SK-N-MC (cell line): ENCODE results near the gene LAPTM4A.
A peak's percentile ranks its signal among the peaks of the same experiment; 100 is the strongest.
"Not testable (repeated sequence)": the region's sequence is repeated elsewhere in the genome, so short reads cannot be mapped to it uniquely, and the experiment has no call there.

Source experiments
- DNase-seq: peaks from one replicate; pipeline ENCODE4 v3.0.0-alpha.2; 2011; ENCODE audit warnings: low read depth, low spot score
- H3K27ac ChIP-seq: fragments of 200-600 bp; sonication (generic); 2 replicates; pipeline ENCODE4 v1.5.1; 2016; ENCODE audit warnings: mixed run types
- H3K36me3 ChIP-seq: fragments of 200-600 bp; sonication (generic); 2 replicates; pipeline ENCODE4 v1.6.1; 2017; ENCODE audit warnings: antibody characterized with exemption, low read length, mixed read lengths; ENCODE audit not compliant: insufficient read depth
- H3K4me3 ChIP-seq: fragments of 200-600 bp; sonication (generic); 2 replicates; pipeline ENCODE4 v1.5.1; 2016
- H3K9ac ChIP-seq: fragments of 200-600 bp; sonication (generic); 2 replicates; pipeline ENCODE4 v1.8.0; 2017; ENCODE audit warnings: mixed run types, mixed read lengths; ENCODE audit not compliant: insufficient read length
- H3K9me3 ChIP-seq: fragments of 200-600 bp; sonication (generic); 2 replicates; pipeline ENCODE4 v1.6.1; 2017; ENCODE audit warnings: low read depth, mild to moderate bottlenecking, antibody characterized with exemption, low read length, moderate library complexity, mixed read lengths
- EZH2 ChIP-seq: fragments of 200-600 bp; sonication (generic); IDR thresholded peaks from one replicate; pipeline ENCODE4 v1.6.1; 2017; ENCODE audit warnings: antibody characterized with exemption
- FOXP2 ChIP-seq: optimal IDR thresholded peaks from 2 replicates; pipeline ENCODE3; 2011; ENCODE audit warnings: mild to moderate bottlenecking, moderate library complexity; ENCODE audit not compliant: insufficient read depth; ENCODE audit errors: extremely low read length, control extremely low read depth
- POLR2AphosphoS5 ChIP-seq: IDR thresholded peaks from 2 replicates; pipeline ENCODE4 v1.6.1; 2012; ENCODE audit warnings: mild to moderate bottlenecking, low read depth, low read length, borderline replicate concordance

The LAPTM4A gene

DNA sequence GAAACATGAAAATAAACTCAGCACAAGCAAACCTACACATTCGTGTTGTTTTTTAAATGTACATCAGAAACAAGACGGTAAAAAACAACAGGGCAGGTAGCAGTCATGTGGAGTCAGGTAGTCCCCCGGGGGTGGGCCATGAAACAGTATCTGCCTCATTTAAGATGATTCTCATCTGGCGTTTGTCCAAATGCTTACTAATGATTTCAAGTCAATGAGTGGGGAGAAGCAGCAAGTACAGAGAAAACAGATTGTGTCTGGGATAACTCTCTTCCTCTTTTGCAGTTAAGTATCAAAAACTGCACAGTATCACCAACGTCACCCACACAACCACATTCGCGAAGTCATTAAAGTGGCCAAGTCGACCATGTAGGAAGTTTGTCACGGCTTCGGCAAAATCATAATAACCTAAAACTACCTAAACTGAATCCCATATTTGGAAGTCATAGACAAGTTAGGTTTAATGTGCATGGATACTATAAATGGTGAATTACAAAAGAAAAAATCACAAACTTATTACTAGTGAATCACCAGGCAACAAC is 1.3 kb downstream of the LAPTM4A start:
- no peaks in the 10 kb centered on the region; the same call in none of the 2 replicates for H3K36me3 ChIP-seq
- H3K9me3 ChIP-seq: no peaks in the 10 kb centered on the region
- H3K9ac ChIP-seq: peak overlapping the region; percentile 88
- H3K27ac ChIP-seq: peak overlapping the region; percentile 95
- peak overlapping the region; percentile 85 for H3K4me3 ChIP-seq
- TF ChIP-seq EZH2 (no peak), POLR2AphosphoS5 (no peak), FOXP2 (no peak)
- DNase-seq: no peak

DNA sequence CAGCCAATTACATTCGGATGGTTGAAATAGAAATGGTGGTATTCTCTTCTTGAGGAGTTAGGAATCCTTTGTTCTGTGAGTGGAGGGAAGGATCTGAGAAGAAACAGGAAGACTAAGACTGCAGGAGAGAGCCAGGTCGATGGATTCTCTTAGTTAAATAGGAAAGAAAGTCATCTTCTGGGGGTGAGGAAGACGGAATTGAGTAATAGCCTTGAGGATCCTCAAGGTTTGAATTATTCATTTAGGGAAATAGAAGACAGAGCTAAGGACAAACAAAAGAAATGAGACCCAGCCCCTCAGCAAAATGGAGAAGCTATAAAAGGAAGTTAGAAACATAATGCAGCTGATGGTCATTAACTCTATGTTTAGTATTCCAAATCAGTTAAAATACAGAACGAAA is 1.8 kb downstream of the LAPTM4A start:
- no peak for DNase-seq
- no peak for TF ChIP-seq FOXP2
- TF ChIP-seq EZH2: no peak
- no peak for TF ChIP-seq POLR2AphosphoS5
- peak overlapping the region; percentile 95 for H3K27ac ChIP-seq

DNA sequence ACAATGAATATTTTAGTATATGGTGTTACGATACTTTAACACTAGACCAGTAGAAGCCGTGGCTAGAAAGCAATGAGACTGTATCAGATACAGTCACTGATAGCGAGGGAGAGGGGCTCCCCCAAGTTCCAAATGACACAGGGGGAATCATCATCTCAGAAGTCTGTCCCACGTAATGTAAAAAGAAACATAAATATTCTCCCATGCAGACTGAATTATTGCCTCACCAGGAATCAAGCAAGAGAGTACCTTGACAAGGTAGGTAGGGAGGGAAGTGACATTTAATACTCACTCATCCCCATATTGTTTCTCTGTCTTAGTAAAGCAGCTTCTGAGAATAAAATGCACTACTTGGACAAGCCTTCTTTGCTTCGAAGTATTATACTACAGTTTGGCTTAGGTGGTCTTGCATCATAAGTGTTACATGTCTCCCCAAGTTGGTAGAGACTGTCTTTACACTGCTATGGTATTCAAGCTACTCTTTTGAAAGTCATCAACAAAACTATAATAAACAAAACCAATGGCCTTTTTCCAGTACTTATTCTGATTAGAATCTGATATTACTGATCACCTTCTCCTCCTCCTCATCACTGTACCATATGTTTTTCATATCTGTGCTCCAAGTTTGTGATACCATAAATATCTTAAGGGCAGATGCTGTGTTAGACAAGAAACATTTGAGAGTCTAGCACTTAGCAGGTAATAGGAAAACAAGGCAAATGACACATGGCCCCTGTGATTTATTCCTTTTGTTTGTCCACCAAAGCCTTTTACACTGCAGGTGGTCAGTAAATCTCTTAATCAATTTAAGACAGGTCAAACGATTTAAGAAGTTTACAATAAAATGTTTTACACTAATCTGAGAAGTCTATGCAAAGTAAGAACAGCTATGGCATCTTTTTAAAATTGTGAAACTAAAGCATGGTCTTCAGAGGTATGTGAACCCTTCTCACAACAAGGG is 2.7 kb downstream of the LAPTM4A start:
- peaks cover 5% of the 10 kb centered on the region for H3K36me3 ChIP-seq
- H3K4me3 ChIP-seq: peak overlapping the region; percentile 85
- DNase-seq: no peak
- TF ChIP-seq POLR2AphosphoS5 (no peak), FOXP2 (no peak), EZH2 (no peak)
- peak overlapping the region; percentile 88 for H3K9ac ChIP-seq
- no peaks in the 10 kb centered on the region for H3K9me3 ChIP-seq
- H3K27ac ChIP-seq: peak overlapping the region; percentile 95

More for the DNA sequence above, 1.8 kb downstream of the LAPTM4A start:
- H3K9me3 ChIP-seq: no peaks in the 10 kb centered on the region
- peaks cover 3% of the 10 kb centered on the region for H3K36me3 ChIP-seq
- H3K9ac ChIP-seq: peak overlapping the region; percentile 88
- H3K4me3 ChIP-seq: peak overlapping the region; percentile 85

DNA sequence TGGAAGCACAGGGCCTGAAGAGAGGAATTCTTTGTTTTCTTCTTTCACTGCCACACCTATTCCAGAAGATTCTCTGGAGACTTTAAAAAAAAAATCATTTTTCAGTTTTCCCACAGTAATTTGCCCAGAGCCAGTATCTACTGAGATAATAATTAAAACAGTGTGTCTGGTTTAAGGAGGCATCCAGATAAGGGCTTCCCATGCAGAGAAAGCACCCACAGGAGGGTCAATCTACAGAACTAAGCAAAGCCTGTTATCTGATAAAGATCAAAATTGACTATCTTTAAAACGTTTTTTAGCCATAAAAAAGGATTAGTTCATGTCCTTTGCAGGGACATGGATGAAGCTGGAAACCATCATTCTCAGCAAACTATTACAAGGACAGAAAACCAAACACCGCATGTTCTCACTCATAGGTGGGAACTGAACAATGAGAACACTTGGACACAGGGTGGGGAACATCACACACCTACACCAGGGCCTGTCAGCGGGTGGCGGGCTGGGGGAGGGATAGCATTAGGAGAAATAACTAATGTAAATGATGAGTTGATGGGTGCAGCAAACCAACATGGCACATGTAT is 5.6 kb downstream of the LAPTM4A start:
- H3K27ac ChIP-seq: peak overlapping the region; percentile 33; the same call in 1 of the 2 replicates
- not testable (repeated sequence) for DNase-seq, H3K9me3 ChIP-seq, H3K9ac ChIP-seq
- H3K36me3 ChIP-seq: peaks cover 21% of the 10 kb centered on the region
- 0 out of 2 replicates have a peak overlapping the region, but pooled peaks have one; percentile 4 for H3K4me3 ChIP-seq

DNA sequence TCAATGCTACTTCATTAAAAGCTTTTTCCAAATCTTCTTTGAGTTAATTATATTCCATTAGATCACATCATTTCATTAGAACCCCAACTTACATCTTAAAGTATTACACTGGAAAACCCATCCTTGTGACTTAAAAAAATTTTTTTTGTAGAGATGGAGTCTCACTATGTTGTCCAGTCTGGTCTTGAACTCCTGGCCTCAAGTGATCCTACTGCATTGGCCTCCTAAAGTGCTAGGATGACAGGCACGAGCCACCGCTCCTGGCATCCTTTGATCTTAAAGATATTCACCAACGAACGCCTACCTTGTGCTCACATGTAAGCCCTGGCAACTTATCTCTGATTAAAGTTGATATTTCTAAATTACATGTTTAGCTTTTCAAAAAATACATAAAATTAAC is 6.7 kb downstream of the LAPTM4A start:
- TF ChIP-seq POLR2AphosphoS5 (no peak), FOXP2 (no peak), EZH2 (no peak)

DNA sequence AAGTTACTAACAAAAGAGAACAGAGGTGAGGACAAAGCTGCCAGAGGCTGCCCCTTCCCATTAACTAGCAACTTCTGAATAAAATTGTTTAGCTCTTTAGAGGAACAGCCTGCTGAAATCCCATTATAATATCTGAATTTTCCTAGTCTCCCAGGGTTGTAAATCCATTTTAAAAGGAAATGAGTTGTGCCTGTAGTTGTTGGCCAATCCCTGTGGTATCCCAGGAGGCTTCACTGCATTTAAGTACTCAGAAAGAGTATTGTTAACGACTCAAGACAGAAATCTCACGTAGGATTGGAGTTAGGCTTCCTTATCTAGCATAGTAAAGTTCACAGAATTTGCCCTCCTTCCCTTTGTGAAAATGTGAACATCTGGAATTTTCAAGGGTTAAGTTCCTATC is 8.9 kb downstream of the LAPTM4A start:
- Histone ChIP-seq H3K9ac (no peak overlapping the region), H3K36me3 (peaks cover 51% of the 10 kb centered on the region), H3K9me3 (no peaks in the 10 kb centered on the region), H3K27ac (peak overlapping the region; percentile 48; the same call in 1 of the 2 replicates), H3K4me3 (no peak overlapping the region)
- TF ChIP-seq POLR2AphosphoS5: no peak
- TF ChIP-seq FOXP2: no peak
- TF ChIP-seq EZH2: no peak
- DNase-seq: no peak

More for the DNA sequence above, 6.7 kb downstream of the LAPTM4A start:
- Histone ChIP-seq H3K36me3 (peaks cover 31% of the 10 kb centered on the region), H3K4me3 (no peak overlapping the region), H3K27ac (peak overlapping the region; percentile 50; the same call in 1 of the 2 replicates), H3K9me3 (no peaks in the 10 kb centered on the region), H3K9ac (peak overlapping the region; percentile 3)
- DNase-seq: no peak

DNA sequence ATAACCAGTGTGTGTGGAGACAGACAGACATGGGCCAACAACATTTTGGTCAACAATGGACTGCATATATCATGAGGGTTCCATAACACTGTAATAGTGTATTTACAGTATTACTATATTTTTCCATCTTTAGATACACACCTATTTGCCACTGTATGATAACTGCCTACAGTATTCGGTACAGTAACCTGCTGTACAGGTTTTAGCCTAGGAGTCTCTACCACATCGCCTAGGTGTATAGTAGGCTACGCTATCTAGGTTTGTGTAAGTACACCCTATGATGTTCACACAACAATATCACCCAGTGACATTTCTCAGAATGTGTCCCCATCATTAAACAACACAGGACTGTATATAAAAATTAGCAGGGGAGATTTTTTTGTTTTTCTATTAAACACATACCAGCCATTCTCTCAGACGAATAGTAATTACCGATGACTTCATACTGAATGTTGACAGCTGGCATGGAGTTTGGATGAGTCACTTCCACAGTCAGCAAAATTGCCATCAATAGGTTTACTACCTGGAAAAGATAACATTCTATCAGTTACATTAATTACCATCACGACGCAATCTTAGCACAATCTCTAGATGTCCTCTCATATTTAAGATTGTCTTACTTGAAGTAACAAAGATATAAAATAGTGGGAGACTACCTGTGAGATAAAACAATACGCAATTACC is 10.8 kb downstream of the LAPTM4A start:
- Histone ChIP-seq H3K9me3 (no peaks in the 10 kb centered on the region), H3K9ac (no peak overlapping the region)

DNA sequence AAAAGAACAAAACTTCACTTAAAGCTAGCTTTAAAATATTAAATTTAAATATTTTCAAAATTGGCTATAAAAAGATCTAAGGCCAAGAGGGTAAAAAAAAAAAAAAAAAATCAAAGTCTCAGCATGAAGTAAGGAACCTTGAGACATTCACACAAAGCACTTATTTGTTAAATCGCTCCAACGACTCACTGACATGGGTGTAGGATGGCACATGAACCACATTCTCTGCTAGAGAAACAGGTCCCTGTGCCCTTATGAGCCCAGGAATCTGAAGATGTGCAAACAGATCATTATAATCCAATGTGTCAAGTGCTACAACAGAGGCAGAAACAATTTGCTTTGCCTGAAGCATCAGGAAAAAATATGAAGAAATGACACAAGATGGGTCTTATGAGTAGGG is 13.8 kb downstream of the LAPTM4A start:
- H3K4me3 ChIP-seq: no peak overlapping the region
- H3K36me3 ChIP-seq: peaks cover 95% of the 10 kb centered on the region
- peak overlapping the region; percentile 13; the same call in 1 of the 2 replicates for H3K27ac ChIP-seq

More for the DNA sequence above, 10.8 kb downstream of the LAPTM4A start:
- Histone ChIP-seq H3K36me3 (peaks cover 70% of the 10 kb centered on the region), H3K27ac (no peak overlapping the region), H3K4me3 (no peak overlapping the region)
- TF ChIP-seq FOXP2 (no peak), POLR2AphosphoS5 (no peak)
- DNase-seq: no peak

More for the DNA sequence above, 13.8 kb downstream of the LAPTM4A start:
- Histone ChIP-seq H3K9me3 (no peaks in the 10 kb centered on the region), H3K9ac (no peak overlapping the region)
- TF ChIP-seq FOXP2 (no peak), EZH2 (no peak), POLR2AphosphoS5 (no peak)
- DNase-seq: no peak
